ENCODE measurements around the gene IGSF3.

The IGSF3 gene

DNA sequence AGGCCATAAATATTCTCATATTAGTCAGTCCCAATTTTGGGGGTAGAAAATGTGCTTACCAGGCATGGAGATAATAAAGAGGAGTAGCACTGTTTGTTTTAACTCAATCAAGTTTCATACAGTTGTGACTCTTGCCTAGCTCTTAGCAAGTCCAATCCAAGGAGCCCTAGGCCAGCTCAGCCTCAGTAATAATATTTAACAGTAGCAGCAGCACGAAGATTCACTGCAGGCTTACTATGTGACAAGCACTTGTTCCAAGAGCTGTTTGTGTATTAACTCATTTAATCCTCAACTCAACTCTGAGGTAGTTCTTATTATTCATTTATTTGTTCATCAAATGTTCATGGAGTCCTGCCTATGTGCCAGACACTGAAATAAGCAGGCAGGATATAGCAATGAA, 109.0 kb downstream of the IGSF3 start:
- no peak overlapping the region for H3K4me3 ChIP-seq (ENCODE audit: low read length)
- no peak for DNase-seq (ENCODE audit: low read depth)
- no peak for TF ChIP-seq CTCF (conservative IDR thresholded peaks at IDR 0.05; ENCODE audit: low read depth, low read length)

GRCh38 chr1:116558140-116558549, 109.4 kb downstream of the IGSF3 start:
- TF ChIP-seq CTCF (conservative IDR thresholded peaks at IDR 0.05; ENCODE audit: low read depth, low read length), result no peak

GRCh38 chr1:116557323-116557878, 110.1 kb downstream of the IGSF3 start:
- no peak for DNase-seq (ENCODE audit: low read depth)
- no peak overlapping the region for H3K4me3 ChIP-seq (ENCODE audit: low read length)
- no peak for TF ChIP-seq CTCF (conservative IDR thresholded peaks at IDR 0.05; ENCODE audit: low read depth, low read length)

More at GRCh38 chr1:116558140-116558549, 109.4 kb downstream of the IGSF3 start:
- DNase-seq (ENCODE audit: low read depth), result no peak
- H3K4me3 ChIP-seq (ENCODE audit: low read length), result no peak overlapping the region

- TF ChIP-seq CTCF (conservative IDR thresholded peaks at IDR 0.05; ENCODE audit: low read depth, low read length), result no peak
- H3K4me3 ChIP-seq (ENCODE audit: low read length), result no peak overlapping the region
- DNase-seq (ENCODE audit: low read depth), result peak; percentile 62
Observed at GRCh38 chr1:116556289-116557006, 111.1 kb downstream of the IGSF3 start.

DNA sequence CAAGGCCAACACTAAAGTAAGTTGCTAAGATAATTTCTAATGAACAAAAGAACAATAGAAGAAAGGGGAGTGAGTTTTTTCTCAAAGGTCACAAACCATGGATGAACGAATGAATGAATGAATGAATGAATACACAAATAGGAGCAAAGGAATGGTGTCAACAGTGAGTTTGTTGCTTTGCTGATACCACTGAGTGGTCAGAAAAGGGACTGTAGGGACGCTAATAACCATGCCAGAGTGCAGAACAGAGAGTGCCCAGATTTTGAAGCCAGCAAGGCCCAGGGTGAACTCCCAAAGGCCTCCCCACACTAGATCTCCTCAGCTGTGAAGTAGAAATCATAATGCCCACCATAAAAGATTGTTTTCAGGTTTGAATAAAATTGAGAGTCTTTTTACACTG, 112.6 kb downstream of the IGSF3 start:
- TF ChIP-seq CTCF (conservative IDR thresholded peaks at IDR 0.05; ENCODE audit: low read depth, low read length), result no peak
- DNase-seq (ENCODE audit: low read depth), result no peak
- no peak overlapping the region for H3K4me3 ChIP-seq (ENCODE audit: low read length)

DNA sequence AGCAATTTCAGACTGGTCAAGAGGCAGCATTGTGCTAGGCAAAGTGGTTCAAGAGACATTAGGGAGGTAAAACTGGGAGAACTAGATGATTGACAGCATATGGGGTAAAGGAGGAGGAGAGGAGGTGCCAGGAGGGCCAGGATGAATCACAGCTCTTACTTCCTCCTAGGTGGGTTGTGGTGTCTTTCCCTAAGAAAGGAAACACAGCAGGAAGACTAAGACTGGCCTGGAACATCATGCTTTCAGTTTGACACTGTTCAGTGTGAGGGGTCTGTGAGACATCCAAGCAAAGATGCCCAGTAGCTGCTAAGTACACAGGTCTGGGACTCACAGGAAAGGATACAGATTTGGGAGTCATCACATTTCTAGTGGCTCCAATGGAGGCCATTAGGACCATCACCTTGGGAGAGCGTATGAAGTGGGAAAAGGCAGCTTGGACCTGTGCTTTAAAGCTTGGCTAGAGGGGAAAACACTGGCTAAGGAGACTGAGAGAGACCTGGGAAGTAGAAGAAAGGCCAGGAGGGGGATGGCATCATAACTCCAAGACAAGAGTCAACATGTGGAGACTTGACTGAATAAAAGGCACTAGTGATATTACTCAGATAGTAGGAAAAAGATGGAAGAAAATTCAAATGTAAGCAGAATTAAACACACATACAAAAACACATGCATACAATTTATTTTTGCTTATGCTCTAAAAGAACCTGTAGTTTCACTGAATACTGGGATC, 114.0 kb downstream of the IGSF3 start:
- H3K4me3 ChIP-seq (ENCODE audit: low read length), result no peak overlapping the region
- TF ChIP-seq CTCF (conservative IDR thresholded peaks at IDR 0.05; ENCODE audit: low read depth, low read length), result no peak

More for the DNA sequence above, 114.0 kb downstream of the IGSF3 start:
- DNase-seq (ENCODE audit: low read depth), result no peak

Data from retinal pigment epithelial cell (primary cell).